LNCAP (cell line): ENCODE measurements around the gene BTNL2.

Source experiments
- TF ChIP-seq, protein P1 (sequence below): fragments of 450-650 bp; IDR thresholded peaks from 2 replicates; pipeline ENCODE4 v1.5.1; 2017; ENCODE audit warnings: mild to moderate bottlenecking

BTNL2 gene

DNA sequence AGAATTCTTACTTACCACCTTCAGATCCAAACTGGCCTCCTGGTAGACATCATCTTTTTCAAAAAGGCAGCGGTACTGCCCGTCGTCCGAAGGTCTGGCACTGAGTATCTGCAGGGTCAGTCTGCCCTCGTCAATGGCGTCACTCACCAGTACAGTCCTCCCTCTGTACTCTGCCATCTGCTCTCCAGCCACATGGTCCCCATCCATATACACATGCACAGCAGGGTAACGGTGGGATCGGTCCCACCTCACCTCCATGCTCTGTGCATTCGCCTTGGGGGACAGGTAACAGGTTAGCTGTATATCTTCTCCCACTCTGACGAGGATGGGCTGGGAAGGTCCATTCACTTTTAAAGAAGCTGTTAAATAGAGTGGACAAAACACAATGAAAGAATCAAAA lies 11.0 kb downstream of the BTNL2 start:
- TF ChIP-seq, protein P1, sequence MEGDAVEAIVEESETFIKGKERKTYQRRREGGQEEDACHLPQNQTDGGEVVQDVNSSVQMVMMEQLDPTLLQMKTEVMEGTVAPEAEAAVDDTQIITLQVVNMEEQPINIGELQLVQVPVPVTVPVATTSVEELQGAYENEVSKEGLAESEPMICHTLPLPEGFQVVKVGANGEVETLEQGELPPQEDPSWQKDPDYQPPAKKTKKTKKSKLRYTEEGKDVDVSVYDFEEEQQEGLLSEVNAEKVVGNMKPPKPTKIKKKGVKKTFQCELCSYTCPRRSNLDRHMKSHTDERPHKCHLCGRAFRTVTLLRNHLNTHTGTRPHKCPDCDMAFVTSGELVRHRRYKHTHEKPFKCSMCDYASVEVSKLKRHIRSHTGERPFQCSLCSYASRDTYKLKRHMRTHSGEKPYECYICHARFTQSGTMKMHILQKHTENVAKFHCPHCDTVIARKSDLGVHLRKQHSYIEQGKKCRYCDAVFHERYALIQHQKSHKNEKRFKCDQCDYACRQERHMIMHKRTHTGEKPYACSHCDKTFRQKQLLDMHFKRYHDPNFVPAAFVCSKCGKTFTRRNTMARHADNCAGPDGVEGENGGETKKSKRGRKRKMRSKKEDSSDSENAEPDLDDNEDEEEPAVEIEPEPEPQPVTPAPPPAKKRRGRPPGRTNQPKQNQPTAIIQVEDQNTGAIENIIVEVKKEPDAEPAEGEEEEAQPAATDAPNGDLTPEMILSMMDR, result no peak

- TF ChIP-seq, protein P1, result no peak
These were observed 13.1 kb downstream of the BTNL2 start for GRCh38 chr6:32393665-32394420.

DNA sequence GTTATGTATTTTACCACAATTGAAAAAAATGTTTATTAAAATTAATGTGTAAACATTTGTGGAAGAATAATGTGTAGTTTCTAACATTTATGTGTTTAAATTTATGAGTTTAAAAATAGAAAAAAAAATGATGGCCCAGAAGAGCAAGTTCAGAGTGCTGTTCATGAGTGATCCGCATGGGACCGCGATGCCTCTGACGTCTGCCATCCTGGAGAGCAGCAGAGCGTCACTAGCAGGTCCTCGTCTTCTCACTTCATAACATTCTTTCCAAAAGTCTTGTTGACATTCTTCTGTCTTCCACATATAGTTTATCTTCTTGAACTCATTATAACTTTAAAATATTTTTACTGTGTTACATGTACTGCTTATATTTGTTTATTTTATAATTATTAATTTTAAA lies 15.5 kb downstream of the BTNL2 start:
- TF ChIP-seq, protein P1, result no peak

- TF ChIP-seq, protein P1, result no peak
These were observed 19.2 kb downstream of the BTNL2 start for GRCh38 chr6:32387589-32388340.

DNA sequence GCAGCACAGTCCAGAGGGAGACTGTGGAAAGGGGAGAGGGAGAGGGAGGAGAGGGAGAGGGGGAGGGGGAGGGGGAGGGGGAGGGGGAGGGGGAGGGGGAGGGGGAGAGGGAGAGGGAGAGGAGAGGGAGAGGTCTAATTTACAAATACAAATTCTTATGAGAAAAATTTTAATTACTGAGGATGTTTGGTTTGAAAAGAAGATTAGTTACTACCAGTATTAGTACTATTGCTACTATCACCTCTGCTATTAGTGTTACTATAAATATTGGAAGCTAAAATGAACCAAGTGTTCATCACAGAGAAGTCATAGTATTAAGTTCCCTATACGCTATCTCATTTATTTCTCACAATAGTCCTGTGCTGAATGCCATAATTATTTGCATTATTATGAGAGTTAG lies 20.9 kb downstream of the BTNL2 start:
- TF ChIP-seq, protein P1, result no peak

DNA sequence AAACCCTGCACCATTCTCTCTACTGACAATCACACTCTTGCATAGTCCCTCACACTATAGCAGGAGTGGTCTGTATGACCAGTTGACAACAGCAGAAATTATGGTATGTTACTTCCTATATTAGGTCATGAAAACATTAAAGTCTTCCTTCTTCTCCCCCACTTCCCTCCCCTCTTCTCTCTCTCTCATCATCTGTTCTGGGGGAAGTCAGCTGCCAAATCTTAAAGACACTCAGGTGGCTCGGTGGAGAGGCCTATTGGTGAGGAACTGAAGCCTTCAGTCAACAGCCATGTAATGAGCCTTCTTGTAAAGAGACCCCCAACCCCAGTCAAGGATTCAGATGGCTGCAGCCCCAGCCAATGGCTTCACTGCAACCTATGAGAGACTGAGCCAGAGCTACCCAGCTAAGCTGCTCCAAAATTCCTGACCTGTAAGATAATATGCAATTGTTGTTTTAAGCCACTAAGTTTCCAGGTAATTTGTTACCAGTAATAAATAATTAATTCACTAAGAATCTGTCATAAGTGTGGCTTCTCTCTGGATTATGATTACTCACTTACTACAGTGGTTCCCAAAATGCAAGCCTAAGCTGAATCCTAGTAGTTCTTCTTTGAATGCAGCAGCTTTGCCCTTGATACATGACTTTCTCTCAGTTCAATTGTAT lies 24.1 kb downstream of the BTNL2 start:
- TF ChIP-seq, protein P1, result no peak

DNA sequence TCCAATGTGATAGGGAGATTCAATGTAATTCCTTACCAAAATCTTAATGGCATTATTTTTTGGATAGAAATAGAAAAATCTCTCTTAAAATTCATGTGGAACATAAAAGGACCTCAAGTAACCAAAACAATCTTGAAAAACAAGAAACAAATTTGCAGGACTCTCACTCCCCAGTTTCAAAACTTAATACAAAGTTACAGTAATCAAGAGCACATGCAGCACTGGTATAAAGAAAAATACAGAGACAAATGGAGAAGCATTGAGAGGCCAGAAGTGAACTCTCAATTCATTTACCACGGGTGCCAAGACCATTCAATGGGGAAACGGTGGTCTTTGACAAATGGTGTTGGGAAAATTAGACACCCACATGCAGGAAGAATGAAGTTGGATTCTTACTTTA lies 27.4 kb downstream of the BTNL2 start:
- TF ChIP-seq, protein P1, result no peak
